PC-9 (cell line): Measurements from ENCODE around the gene MOB3C. TPM values are rescaled to one million over a fixed set of nuclear protein-coding genes. Genes with fewer than 3 reads are reported as not detected.

Source experiments
- BruUV-seq: library from RNA; stranded (reverse); fragments of 400-500 nt; replicated peaks from 2 replicates; lab custom pipeline; 2021; lab: Mats Ljungman, UMichigan
- CTCF ChIA-PET: fragments of 300-600 bp; sonication (Branson Sonifier 250); formaldehyde crosslinking; loops from one replicate; lab custom pipeline; 2022; ENCODE audit warnings: antibody characterized with exemption; lab: Charles Lee
- POLR2A ChIA-PET: fragments of 300-600 bp; sonication (Branson Sonifier 250); formaldehyde crosslinking; loops from one replicate; lab custom pipeline; 2022; ENCODE audit warnings: antibody characterized with exemption; ENCODE audit not compliant: unreplicated experiment; lab: Charles Lee
- DNase-seq, 2 experiments: peaks; one replicate each; pipeline versions ENCODE4 v3.0.0 to v3.0.0-alpha.2; 2015 to 2022; ENCODE audit warnings: mixed read lengths in 1 of 2
- H2AFZ ChIP-seq: fragments of 200-600 bp; sonication (generic); 2 replicates; pipeline ENCODE4 v1.8.1; 2017; ENCODE audit warnings: antibody characterized with exemption
- H3F3A ChIP-seq: fragments of 200-600 bp; sonication (generic); 2 replicates; pipeline ENCODE4 v1.8.1; 2017; ENCODE audit warnings: antibody characterized with exemption, mild to moderate bottlenecking, low read depth; ENCODE audit not compliant: insufficient read depth
- H3K27ac ChIP-seq: fragments of 200-600 bp; sonication (generic); 2 replicates; pipeline ENCODE4 v1.6.1; 2016; ENCODE audit warnings: mixed run types
- H3K27me3 ChIP-seq: fragments of 200-600 bp; sonication (generic); 2 replicates; pipeline ENCODE4 v1.6.1; 2016; ENCODE audit warnings: low read depth, mixed run types; ENCODE audit not compliant: insufficient read depth
- H3K36me3 ChIP-seq: fragments of 200-600 bp; sonication (generic); 2 replicates; pipeline ENCODE4 v1.6.1; 2016; ENCODE audit warnings: low read depth, mixed run types
- H3K4me1 ChIP-seq: fragments of 200-600 bp; sonication (generic); replicated peaks from 2 replicates; pipeline ENCODE4 v1.6.1; 2016; ENCODE audit warnings: mixed run types; ENCODE audit not compliant: insufficient read depth
- H3K4me2 ChIP-seq: fragments of 200-600 bp; sonication (generic); 2 replicates; pipeline ENCODE4 v1.6.1; 2017; ENCODE audit warnings: mixed run types
- H3K4me3 ChIP-seq: fragments of 200-600 bp; sonication (generic); 2 replicates; pipeline ENCODE4 v1.6.1; 2016; ENCODE audit warnings: mixed run types
- H3K79me2 ChIP-seq: fragments of 200-600 bp; sonication (generic); 2 replicates; pipeline ENCODE4 v1.6.1; 2017; ENCODE audit warnings: low read depth, mixed run types
- H3K9me2 ChIP-seq: fragments of 200-600 bp; sonication (generic); 2 replicates; pipeline ENCODE4 v1.8.1; 2017; ENCODE audit warnings: mild to moderate bottlenecking; ENCODE audit not compliant: insufficient read depth
- H3K9me3 ChIP-seq: fragments of 200-600 bp; sonication (generic); 2 replicates; pipeline ENCODE4 v1.8.1; 2016; ENCODE audit warnings: low read depth; ENCODE audit not compliant: insufficient read depth
- H4K20me1 ChIP-seq: fragments of 200-600 bp; sonication (generic); 2 replicates; pipeline ENCODE4 v1.8.1; 2017; ENCODE audit not compliant: insufficient read depth
- EZH2 ChIP-seq: fragments of 200-600 bp; sonication (generic); IDR thresholded peaks from 2 replicates; pipeline ENCODE4 v1.8.0; 2017; ENCODE audit warnings: antibody characterized with exemption, low read depth
- intact Hi-C: fragments of 100-400 bp; cut with micrococcal nuclease; formaldehyde crosslinking; loops from one replicate; pipeline ENCODE4 v1.10.0; 2022; ENCODE audit not compliant: unreplicated experiment
- total RNA-seq: library from RNA; stranded (reverse); gene quantifications from 2 replicates; pipeline ENCODE4 v1.2.3, GENCODE V29; 2021
- TF ChIP-seq, protein P1 (sequence below): fragments of 200-600 bp; sonication (generic); conservative IDR thresholded peaks from 2 replicates; pipeline ENCODE4 v1.6.1; 2017; ENCODE audit warnings: mixed run types, antibody characterized with exemption, mild to moderate bottlenecking, moderate library complexity

Gene MOB3C
- total RNA-seq, 1 experiment from 2014 or later: 35.2 TPM

- ChIA-PET POLR2A (no interaction called here), CTCF (interaction anchor here (1.0 kb wide), 1 partner anchor 22 kb away, joined by 4 read pairs; no protein-coding TSS in a partner anchor)
- H3K4me3 ChIP-seq: no peak overlapping the region
- no peaks in the 10 kb centered on the region for H3K27me3 ChIP-seq
- no peak overlapping the region for H3K27ac ChIP-seq
- H3K36me3 ChIP-seq: no peaks in the 10 kb centered on the region
- BruUV-seq: no TSS peak
- DNase-seq: peak in 1 of 2 experiments; percentile 65
- no peaks in the 10 kb centered on the region for H3K79me2 ChIP-seq
- H2AFZ ChIP-seq: no peak overlapping the region
- H3K9me2 ChIP-seq: no peaks in the 10 kb centered on the region
- H3K9me3 ChIP-seq: no peaks in the 10 kb centered on the region
- no peaks in the 10 kb centered on the region for H4K20me1 ChIP-seq
- H3F3A ChIP-seq: peaks cover 3% of the 10 kb centered on the region; the same call in 1 of the 2 replicates
- 0 out of 2 replicates have a peak overlapping the region, but pooled peaks have one; percentile 2 for H3K4me2 ChIP-seq
- peaks cover 25% of the 10 kb centered on the region for H3K4me1 ChIP-seq
- intact Hi-C loops: loop anchor here (1.0 to 10.0 kb wide), 2 partner anchors 103 to 243 kb away; no protein-coding TSS in a partner anchor
- TF ChIP-seq EZH2: no peak
- TF ChIP-seq, protein P1, sequence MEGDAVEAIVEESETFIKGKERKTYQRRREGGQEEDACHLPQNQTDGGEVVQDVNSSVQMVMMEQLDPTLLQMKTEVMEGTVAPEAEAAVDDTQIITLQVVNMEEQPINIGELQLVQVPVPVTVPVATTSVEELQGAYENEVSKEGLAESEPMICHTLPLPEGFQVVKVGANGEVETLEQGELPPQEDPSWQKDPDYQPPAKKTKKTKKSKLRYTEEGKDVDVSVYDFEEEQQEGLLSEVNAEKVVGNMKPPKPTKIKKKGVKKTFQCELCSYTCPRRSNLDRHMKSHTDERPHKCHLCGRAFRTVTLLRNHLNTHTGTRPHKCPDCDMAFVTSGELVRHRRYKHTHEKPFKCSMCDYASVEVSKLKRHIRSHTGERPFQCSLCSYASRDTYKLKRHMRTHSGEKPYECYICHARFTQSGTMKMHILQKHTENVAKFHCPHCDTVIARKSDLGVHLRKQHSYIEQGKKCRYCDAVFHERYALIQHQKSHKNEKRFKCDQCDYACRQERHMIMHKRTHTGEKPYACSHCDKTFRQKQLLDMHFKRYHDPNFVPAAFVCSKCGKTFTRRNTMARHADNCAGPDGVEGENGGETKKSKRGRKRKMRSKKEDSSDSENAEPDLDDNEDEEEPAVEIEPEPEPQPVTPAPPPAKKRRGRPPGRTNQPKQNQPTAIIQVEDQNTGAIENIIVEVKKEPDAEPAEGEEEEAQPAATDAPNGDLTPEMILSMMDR: no peak
Observed at GRCh38 chr1:46621930-46622329, 5.3 kb upstream of the MOB3C start.

- Histone ChIP-seq H3K9me3 (no peaks in the 10 kb centered on the region), H3K27me3 (no peaks in the 10 kb centered on the region), H3K4me2 (no peak overlapping the region), H3K27ac (no peak overlapping the region), H4K20me1 (no peaks in the 10 kb centered on the region), H3K79me2 (peaks cover 15% of the 10 kb centered on the region), H3K4me1 (peaks cover 38% of the 10 kb centered on the region), H3F3A (peaks cover 3% of the 10 kb centered on the region; the same call in 1 of the 2 replicates), H3K9me2 (no peaks in the 10 kb centered on the region), H3K36me3 (no peaks in the 10 kb centered on the region), H2AFZ (no peak overlapping the region), H3K4me3 (no peak overlapping the region)
- no TSS peak for BruUV-seq
- POLR2A ChIA-PET: interaction anchor here (0.6 kb wide), 1 partner anchor 99 kb away, joined by 6 read pairs; no protein-coding TSS in a partner anchor
- CTCF ChIA-PET: no interaction called here
- no peak for DNase-seq
- intact Hi-C loops: loop anchor here (10.0 kb wide), 2 partner anchors 245 to 715 kb away; partner anchors contain the start of gene CMPK1
- TF ChIP-seq, protein P1: no peak
- no peak for TF ChIP-seq EZH2
Observed at GRCh38 chr1:46619656-46620258, 3.1 kb upstream of the MOB3C start.

GRCh38 chr1:46618754-46619415 lies 2.3 kb upstream of the MOB3C start:
- Histone ChIP-seq H3K79me2 (peaks cover 23% of the 10 kb centered on the region), H3F3A (peaks cover 9% of the 10 kb centered on the region; the same call in 1 of the 2 replicates), H4K20me1 (no peaks in the 10 kb centered on the region), H3K9me3 (no peaks in the 10 kb centered on the region), H3K27ac (no peak overlapping the region), H3K27me3 (no peaks in the 10 kb centered on the region), H3K4me3 (no peak overlapping the region), H2AFZ (no peak overlapping the region), H3K36me3 (no peaks in the 10 kb centered on the region), H3K4me2 (no peak overlapping the region), H3K9me2 (no peaks in the 10 kb centered on the region), H3K4me1 (peaks cover 47% of the 10 kb centered on the region)
- ChIA-PET POLR2A (interaction anchor here (0.6 kb wide), 3 partner anchors 100 to 225 kb away, joined by 3 to 6 read pairs (median 3); partner anchors contain the start of gene FAAH), CTCF (no interaction called here)
- intact Hi-C loops: loop anchor here (10.0 kb wide), 1 partner anchor 716 kb away; the partner anchor contains the start of gene CMPK1
- no peak for TF ChIP-seq EZH2
- TF ChIP-seq, protein P1: no peak
- BruUV-seq: no TSS peak
- no peak for DNase-seq
